ENCODE data around the gene VMAC.
A peak's percentile ranks its signal among the peaks of the same experiment; 100 is the strongest.
"Not testable (repeated sequence)": the region's sequence is repeated elsewhere in the genome, so short reads cannot be mapped to it uniquely, and the experiment has no call there.

VMAC gene

GRCh38 chr19:5883157-5883873, 21.4 kb upstream of the VMAC start:
- not testable (repeated sequence) for DNase-seq (ENCODE audit: low read depth in 2 of 3, low spot score in 2 of 3)

GRCh38 chr19:5884065-5884811, 20.4 kb upstream of the VMAC start:
- not testable (repeated sequence) for DNase-seq (ENCODE audit: low read depth in 2 of 3, low spot score in 2 of 3)

GRCh38 chr19:5889288-5889971, 15.2 kb upstream of the VMAC start:
- no peak for DNase-seq (ENCODE audit: low read depth in 2 of 3, low spot score in 2 of 3)

GRCh38 chr19:5890099-5890498, 14.6 kb upstream of the VMAC start:
- DNase-seq (ENCODE audit: low read depth in 2 of 3, low spot score in 2 of 3): no peak

- no peak for DNase-seq (ENCODE audit: low read depth in 2 of 3, low spot score in 2 of 3)
Measured at GRCh38 chr19:5891572-5891937, 13.1 kb upstream of the VMAC start.

GRCh38 chr19:5891938-5892771, 12.5 kb upstream of the VMAC start:
- DNase-seq (ENCODE audit: low read depth in 2 of 3, low spot score in 2 of 3): no peak

GRCh38 chr19:5892772-5893275, 11.8 kb upstream of the VMAC start:
- DNase-seq (ENCODE audit: low read depth in 2 of 3, low spot score in 2 of 3): no peak

- no peak for DNase-seq (ENCODE audit: low read depth in 2 of 3, low spot score in 2 of 3)
Measured at GRCh38 chr19:5893296-5893903, 11.3 kb upstream of the VMAC start.

- DNase-seq (ENCODE audit: low read depth in 2 of 3, low spot score in 2 of 3): no peak
Measured at GRCh38 chr19:5893907-5894703, 10.6 kb upstream of the VMAC start.

GRCh38 chr19:5894704-5895349, 9.8 kb upstream of the VMAC start:
- no peak for DNase-seq (ENCODE audit: low read depth in 2 of 3, low spot score in 2 of 3)

- no peak for DNase-seq (ENCODE audit: low read depth in 2 of 3, low spot score in 2 of 3)
Measured at GRCh38 chr19:5895409-5895808, 9.3 kb upstream of the VMAC start.

- no peak for DNase-seq (ENCODE audit: low read depth in 2 of 3, low spot score in 2 of 3)
Measured at GRCh38 chr19:5895890-5896289, 8.8 kb upstream of the VMAC start.

- DNase-seq (ENCODE audit: low read depth in 2 of 3, low spot score in 2 of 3): no peak
Measured at GRCh38 chr19:5896365-5897076, 8.2 kb upstream of the VMAC start.

- DNase-seq (ENCODE audit: low read depth in 2 of 3, low spot score in 2 of 3): no peak
Measured at GRCh38 chr19:5897189-5897969, 7.3 kb upstream of the VMAC start.

GRCh38 chr19:5899728-5900526, 4.7 kb upstream of the VMAC start:
- no peak for DNase-seq (ENCODE audit: low read depth in 2 of 3, low spot score in 2 of 3)

GRCh38 chr19:5900976-5901375, 3.7 kb upstream of the VMAC start:
- no peak for DNase-seq (ENCODE audit: low read depth in 2 of 3, low spot score in 2 of 3)

GRCh38 chr19:5903056-5903623, 1.5 kb upstream of the VMAC start:
- peak in 1 of 3 experiments; percentile 17 for DNase-seq (ENCODE audit: low read depth in 2 of 3, low spot score in 2 of 3)

Data from activated CD8-positive, alpha-beta memory T cell treated with anti-CD3 and anti-CD28 coated beads for 48 hours (primary cell).